Fibroblast of upper back skin (primary cell): ENCODE measurements around the gene RAB6B.

Experiments used
- DNase-seq: peaks from one replicate; pipeline ENCODE4 v3.0.0-alpha.2; 2013

RAB6B gene

DNA sequence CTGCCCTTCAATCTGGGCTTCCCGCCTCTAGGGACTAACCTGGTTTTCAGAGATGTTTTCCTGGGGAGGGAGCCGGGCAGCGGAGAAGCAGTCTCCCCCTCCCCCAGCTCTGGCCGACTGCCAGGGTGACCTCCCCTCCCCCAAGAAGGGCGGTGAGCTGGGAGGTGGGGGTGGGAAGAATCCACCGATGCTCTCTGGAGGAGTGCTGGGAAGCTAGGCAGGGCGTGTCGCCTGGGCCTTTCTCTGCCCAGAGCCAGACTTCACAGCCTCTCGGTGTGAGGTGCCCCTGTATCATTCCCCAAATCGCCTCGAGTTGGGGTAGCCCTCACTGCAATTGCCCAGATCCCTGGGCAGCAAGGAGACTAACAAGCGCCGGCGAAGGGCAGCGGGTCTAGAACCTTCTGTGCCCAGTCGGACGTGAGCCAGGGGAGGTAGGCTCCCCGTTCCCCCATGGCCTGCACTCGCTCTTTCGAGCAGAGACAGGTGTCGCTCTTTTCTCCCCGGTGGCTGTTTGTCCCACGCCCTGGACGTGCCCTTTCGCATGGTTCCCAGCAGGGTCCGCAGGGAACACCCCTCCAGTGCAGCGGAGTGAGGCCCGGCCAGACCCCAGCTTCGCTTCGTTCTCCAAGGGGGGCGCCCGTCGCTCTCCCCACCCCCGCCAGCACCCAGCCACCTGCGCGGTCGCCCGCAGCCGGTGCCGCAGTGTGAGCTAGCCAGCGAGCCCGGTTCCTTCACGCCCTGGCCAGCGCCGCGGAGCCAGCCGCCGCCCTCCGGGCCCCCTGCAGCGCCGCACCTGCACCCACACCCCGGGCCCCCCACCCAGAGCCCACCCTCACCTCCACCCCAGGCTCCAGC is 1.1 kb downstream of the RAB6B start:
- no peak for DNase-seq

GRCh38 chr3:133893683-133894352 is 1.9 kb downstream of the RAB6B start:
- DNase-seq, result no peak

DNA sequence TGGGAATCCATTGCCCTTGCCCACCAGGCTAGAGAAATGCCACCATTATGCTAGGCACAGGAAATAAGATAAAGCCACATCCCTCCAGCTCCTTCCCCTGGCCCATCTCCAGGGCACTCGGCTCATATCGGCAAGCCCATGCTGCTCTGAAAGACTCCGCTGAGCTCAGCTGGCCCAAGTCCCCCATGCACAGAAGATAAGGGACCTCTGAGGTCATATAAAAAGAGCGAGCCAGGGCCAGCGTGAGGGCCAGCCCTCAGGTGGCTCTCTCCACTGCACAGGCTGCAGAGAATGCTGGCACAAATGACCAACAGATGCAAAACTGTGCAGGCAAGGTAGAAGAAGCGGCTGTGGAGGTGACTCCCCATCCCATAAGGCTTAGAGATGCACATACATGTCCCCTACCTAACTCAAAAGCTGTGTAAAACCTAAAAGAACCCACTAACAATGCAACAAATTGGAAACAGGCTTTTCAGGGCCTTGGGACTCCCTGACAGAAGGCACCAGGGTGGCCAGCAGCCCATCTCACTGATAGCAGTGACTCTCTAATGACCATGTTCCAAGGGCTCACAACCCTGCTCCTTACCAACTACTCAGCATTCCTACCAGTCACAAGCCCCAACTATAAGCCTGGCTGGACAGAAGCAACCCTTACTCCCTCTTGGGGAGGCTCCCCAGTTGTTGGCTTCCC is 3.0 kb downstream of the RAB6B start:
- DNase-seq, result no peak

- DNase-seq, result no peak
Measured at GRCh38 chr3:133891662-133892378, 3.9 kb downstream of the RAB6B start.

GRCh38 chr3:133890972-133891644 is 4.6 kb downstream of the RAB6B start:
- DNase-seq, result no peak

DNA sequence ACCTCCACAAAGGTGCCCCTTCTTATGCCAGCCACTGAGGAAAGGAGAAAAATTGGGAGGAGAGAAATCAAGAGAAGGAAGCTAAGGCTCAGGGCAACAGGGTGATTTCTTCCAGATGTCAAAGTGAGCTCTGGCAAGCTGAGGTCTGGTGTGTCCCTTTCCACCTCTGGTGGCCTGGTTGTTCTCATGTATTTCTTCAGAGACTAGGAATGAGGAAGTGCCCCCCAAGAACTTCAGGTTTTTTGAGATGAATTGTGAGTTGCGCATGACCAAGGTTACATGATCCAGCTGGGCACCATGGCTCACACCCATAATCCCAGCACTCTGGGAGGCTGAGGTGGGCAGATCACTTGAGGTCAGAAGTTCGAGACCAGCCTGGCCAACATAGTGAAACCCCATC is 5.6 kb downstream of the RAB6B start:
- DNase-seq, result no peak

GRCh38 chr3:133888726-133889340 is 6.8 kb downstream of the RAB6B start:
- DNase-seq, result no peak

- no peak for DNase-seq
Measured at GRCh38 chr3:133887803-133888703, 7.6 kb downstream of the RAB6B start.

DNA sequence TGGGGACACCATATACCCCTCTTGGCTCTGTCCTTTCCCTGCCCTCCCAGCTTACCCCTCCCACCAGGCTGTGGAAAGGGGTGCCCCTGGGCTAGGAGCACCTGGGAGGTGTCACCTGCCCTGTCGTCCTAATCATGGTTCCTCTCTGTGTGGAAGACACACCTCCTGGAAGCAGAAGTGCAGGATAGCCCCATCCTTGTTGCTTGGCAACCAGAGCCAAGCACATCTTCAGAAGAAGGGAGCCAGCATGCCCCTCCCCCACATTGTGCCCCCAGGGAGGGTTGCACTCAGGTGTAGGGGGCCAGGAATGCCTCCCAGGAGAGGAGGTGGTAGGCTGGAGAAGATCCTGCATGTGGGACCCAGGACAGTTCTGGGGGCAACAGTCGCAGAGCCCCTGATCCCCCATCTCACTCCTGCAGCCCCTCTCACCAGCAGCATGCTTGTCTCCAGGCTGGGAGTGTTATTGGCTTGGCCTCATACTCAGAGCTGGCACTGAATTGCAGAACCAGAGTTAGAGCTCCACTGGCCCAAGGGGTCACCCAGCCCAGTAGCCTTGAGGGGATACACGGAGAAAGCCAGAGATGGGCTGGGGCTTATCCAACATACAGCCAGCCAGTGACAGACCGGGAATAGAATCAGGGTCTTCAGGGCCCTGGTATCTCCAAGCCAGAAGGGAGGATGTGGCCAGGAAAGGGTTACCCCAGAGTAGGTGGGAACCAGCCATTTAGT is 8.4 kb downstream of the RAB6B start:
- no peak for DNase-seq

DNA sequence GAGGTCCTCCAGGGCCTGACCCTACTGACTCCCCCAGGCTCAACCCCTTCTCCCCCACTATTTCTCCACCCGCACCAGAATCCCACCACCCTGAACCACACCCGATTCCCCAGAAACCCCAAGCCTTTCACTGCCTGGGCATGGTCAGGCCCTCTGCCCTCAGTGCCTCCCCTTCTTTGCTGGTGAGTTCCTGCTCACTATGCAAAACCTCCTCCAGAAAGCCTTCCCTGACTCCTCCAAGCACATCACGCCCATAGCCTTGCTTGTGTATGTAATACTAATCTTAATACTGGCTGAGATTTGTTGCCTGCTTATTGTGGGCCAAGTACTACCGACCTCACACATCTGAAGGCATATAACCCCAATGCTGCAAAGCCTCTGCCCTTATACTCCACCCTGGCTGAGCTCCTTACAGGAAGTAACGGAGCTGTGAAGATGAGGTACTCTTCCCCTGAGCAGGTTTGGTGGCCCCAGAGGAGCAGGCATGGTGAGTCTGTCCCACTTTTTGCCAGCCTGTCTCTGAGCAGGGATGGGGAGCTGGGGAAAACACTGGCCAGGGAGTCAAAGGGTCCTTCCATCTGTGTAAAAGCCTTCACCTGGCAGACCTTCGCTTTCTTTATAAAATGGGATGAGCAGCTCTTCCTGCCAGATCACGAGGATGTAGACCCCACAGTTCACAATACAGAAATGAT is 9.5 kb downstream of the RAB6B start:
- DNase-seq, result no peak

GRCh38 chr3:133884887-133885711 is 10.6 kb downstream of the RAB6B start:
- no peak for DNase-seq

DNA sequence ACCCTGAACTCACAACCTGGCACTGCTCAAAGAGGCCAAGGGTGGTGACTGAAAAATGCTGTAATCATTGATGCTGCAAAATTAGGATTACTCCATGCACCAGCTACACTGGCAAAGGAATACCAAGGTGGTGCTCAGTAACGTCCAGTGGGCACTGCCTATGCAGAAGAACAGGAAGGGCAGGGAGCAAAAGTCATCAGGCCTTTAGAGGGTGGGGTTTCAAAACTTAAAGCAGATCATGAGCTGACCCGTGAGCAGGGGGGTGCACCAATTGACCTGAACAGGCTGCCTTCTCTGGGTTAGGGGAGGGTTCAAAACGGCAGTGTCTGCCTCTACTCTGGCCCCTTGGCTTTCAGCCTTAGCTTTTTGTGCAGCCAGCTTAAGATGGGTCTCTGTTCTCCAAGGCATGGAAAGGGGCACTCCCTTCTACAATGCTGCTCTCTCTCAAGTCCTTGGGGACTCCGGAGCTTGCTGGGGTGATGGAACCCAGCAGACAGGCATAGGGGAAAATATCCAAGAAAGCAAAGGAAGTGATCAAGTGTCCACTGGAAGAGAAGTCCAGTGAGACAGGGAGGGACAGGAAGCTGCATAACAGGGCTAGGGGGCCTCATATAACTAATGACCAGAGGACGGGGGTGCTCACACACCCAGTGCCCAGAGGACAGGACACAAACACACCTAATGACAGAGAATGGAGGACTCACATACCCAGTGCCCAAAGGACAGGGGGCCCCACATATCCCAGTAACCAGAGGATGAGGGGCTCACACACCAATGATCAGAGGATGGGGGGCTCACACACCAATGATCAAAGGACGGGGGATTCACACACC is 11.4 kb downstream of the RAB6B start:
- DNase-seq, result no peak

- no peak for DNase-seq
Measured at GRCh38 chr3:133883641-133884040, 12.0 kb downstream of the RAB6B start.

GRCh38 chr3:133882986-133883586 is 12.6 kb downstream of the RAB6B start:
- no peak for DNase-seq

GRCh38 chr3:133881939-133882825 is 13.5 kb downstream of the RAB6B start:
- no peak for DNase-seq

- DNase-seq, result no peak
Measured at GRCh38 chr3:133881492-133881891, 14.2 kb downstream of the RAB6B start.
